Left colon (tissue), 2 donors: ENCODE results near the gene MRPS27. TPM values are rescaled to one million over a fixed set of nuclear protein-coding genes. Genes with fewer than 3 reads are reported as not detected.

Source experiments
- ATAC-seq: fragments of 200-7000 bp; cut with Tn5 transposase; one replicate; pipeline ENCODE4 v1.9.1; 2020; ENCODE audit warnings: mild to moderate bottlenecking, moderate library complexity
- DNase-seq, 2 donors: peaks; one replicate each; pipeline ENCODE4 v3.0.0-alpha.2; 2020
- intact Hi-C, 2 donors: fragments of 100-400 bp; cut with DNase I in 1 of 2; cut with micrococcal nuclease in 1 of 2; formaldehyde crosslinking; loops; one replicate each; pipeline versions ENCODE4 v1.11.2 to v1.14.0; 2022; cut with DNase I, micrococcal nuclease
- total RNA-seq, 2 donors: library from RNA; stranded (reverse); fragmentation: NEBNext Ultra II Directional; extraction: Animal tissue kit (Norgen Biotek cat#: 25700); gene quantifications; one replicate each; pipeline ENCODE4 v1.2.1, GENCODE V29; 2021
- donor health status: DM: no; HTN: no; CAD: no.
- donor health status: DM: yes; HTN: yes; CAD: no.

Gene MRPS27
- total RNA-seq, 2 donors from 2014 or later: 35.6 to 40.6 TPM

GRCh38 chr5:72244862-72245371 lies 75.1 kb downstream of the MRPS27 start:
- peak; percentile 68 for ATAC-seq
- intact Hi-C loops: no loop called here
- no peak for DNase-seq

GRCh38 chr5:72243706-72244105 lies 76.3 kb downstream of the MRPS27 start:
- intact Hi-C loops: no loop called here
- ATAC-seq (no peak), DNase-seq (no peak)

- DNase-seq (no peak), ATAC-seq (no peak)
- intact Hi-C loops: no loop called here
These were observed 77.1 kb downstream of the MRPS27 start for GRCh38 chr5:72242796-72243475.

- ATAC-seq (no peak), DNase-seq (no peak)
- intact Hi-C loops: no loop called here
These were observed 78.6 kb downstream of the MRPS27 start for GRCh38 chr5:72241346-72242003.

- intact Hi-C loops: no loop called here
- ATAC-seq (no peak), DNase-seq (no peak)
These were observed 81.2 kb downstream of the MRPS27 start for GRCh38 chr5:72238712-72239445.

DNA sequence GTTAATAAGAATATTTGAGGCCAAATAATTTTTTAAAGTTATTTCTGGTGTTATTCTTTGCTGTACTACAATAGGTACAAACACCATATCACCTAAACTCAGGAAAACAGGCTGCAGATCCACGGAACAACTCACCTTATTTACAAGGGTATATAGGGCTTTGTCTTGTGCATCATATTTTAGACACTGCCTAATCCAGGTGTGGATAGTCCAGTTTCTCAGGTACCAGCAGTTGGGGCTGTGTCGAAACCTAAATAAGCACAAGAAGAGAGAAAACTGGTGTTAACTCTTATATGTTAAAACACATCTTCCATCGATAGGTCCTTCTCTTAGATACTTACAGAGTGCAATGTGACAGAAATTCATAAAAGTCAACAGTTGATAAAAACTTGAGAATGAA lies 82.2 kb downstream of the MRPS27 start:
- DNase-seq (no peak), ATAC-seq (no peak)
- intact Hi-C loops: no loop called here

GRCh38 chr5:72237415-72237814 lies 82.6 kb downstream of the MRPS27 start:
- DNase-seq: no peak
- no peak for ATAC-seq
- intact Hi-C loops: no loop called here

- DNase-seq (no peak), ATAC-seq (no peak)
- intact Hi-C loops: no loop called here
These were observed 84.3 kb downstream of the MRPS27 start for GRCh38 chr5:72235725-72236124.

DNA sequence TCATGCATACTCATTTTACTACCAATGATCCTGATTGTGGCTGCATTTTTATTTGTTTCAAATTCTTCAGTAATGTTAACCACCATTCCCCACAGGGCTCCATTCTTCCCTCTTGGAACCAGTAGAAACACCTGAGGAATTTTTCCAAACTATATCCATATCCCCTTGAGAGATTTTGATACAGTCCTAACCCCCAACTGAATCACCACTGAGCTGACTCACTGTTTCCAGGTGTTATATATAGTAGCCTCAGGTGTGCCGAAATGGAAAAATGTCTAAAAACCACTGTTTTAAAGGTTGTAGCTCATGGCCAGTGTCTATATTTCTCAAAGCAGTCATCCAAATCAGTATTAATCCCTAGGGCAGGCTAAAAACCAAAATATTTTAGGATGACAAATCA lies 85.2 kb downstream of the MRPS27 start:
- DNase-seq: no peak
- intact Hi-C loops: no loop called here
- ATAC-seq: no peak

- ATAC-seq (peak; percentile 26), DNase-seq (no peak)
- intact Hi-C loops: no loop called here
These were observed 85.8 kb downstream of the MRPS27 start for GRCh38 chr5:72234265-72234700.

DNA sequence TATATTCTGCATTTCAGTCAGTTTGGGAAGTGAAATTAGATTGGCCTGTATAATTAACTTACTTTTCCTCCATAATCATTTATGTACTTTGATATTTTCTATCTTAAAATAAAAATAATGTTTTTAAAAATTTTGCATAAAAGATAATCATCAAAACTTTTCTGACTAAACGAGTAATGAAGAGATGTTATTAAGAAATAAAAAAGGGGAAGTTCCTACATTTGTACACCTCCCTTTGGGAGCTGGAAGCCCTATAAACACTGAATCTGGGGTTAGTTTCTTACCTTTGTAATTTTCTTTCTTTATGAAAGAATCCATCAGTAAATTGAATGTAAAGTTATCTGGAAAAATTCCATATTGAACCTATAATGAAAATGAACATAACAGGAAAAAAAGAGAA lies 86.2 kb downstream of the MRPS27 start:
- DNase-seq: no peak
- intact Hi-C loops: no loop called here
- no peak for ATAC-seq

- no peak for ATAC-seq
- no peak for DNase-seq
- intact Hi-C loops: no loop called here
These were observed 87.2 kb downstream of the MRPS27 start for GRCh38 chr5:72232838-72233237.

- intact Hi-C loops: no loop called here
- no peak for ATAC-seq
These were observed 87.9 kb downstream of the MRPS27 start for GRCh38 chr5:72231991-72232703.

DNA sequence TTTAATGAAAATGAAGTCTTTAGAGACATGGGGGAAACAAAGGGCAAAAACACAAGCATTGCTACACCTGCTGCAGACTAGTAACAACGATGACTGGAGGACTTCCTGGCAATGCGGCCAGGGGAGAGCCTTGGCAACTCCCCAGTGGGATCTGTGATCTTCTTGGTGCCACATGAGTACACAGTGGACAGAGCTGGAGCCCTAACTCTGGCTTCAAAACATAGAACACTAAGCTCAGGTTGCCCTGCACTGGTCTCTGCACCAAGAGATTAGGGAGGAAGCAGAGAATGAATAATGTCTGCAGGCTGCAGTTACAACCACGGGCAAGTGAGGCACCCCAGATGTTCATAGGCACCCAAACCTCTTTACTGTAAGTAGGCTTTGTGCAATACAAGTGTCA lies 91.1 kb downstream of the MRPS27 start:
- no peak for ATAC-seq
- intact Hi-C loops: no loop called here

More at GRCh38 chr5:72231991-72232703, 87.9 kb downstream of the MRPS27 start:
- no peak for DNase-seq

DNA sequence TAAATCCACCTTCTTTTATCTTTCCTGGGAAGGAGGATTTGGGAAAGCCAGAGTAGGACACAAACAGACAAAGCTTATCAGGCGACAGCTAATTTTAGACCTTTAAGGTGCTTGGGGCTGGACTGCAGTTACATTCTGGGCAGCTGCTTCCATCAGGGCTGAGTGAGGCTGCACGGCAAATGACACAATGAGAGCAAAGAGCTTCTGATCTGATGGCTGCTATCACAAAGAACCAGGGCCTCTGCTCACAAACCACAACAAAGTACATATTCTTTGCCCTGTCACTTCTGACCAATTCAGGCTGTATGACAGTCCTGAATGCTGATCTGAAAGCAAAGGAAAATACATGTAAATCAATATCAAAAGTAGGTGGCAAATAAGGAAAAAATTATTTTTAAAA lies 93.1 kb downstream of the MRPS27 start:
- intact Hi-C loops: no loop called here
- DNase-seq (no peak), ATAC-seq (no peak)

More for the DNA sequence above, 91.1 kb downstream of the MRPS27 start:
- no peak for DNase-seq

- DNase-seq (no peak), ATAC-seq (no peak)
- intact Hi-C loops: no loop called here
These were observed 94.3 kb downstream of the MRPS27 start for GRCh38 chr5:72225741-72226140.

DNA sequence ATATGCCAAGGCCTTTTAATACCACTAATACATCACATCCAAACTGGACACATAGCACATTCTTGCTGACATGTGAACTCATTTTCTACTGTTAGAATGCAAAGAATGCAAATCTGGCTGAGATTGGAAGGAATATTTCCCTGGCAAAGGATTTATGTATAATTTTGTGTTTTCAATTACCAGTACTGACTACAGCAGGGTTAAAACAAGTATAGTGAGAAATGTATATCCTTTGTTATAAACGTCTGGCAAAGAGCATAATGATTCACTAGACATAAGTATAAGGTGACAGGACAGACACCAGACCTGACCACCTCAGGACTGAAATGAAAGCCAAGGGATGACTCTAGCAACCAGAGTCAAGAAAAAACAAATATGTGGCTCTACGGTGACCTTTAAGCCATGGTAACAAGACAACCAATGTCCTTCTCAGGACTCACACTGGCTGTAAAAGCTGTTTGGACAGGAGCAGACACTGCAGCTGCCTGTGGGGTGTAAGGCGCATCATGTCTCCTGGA lies 95.0 kb downstream of the MRPS27 start:
- intact Hi-C loops: no loop called here
- ATAC-seq: no peak
- no peak for DNase-seq

GRCh38 chr5:72223371-72223770 lies 96.7 kb downstream of the MRPS27 start:
- ATAC-seq: no peak
- no peak for DNase-seq
- intact Hi-C loops: no loop called here

DNA sequence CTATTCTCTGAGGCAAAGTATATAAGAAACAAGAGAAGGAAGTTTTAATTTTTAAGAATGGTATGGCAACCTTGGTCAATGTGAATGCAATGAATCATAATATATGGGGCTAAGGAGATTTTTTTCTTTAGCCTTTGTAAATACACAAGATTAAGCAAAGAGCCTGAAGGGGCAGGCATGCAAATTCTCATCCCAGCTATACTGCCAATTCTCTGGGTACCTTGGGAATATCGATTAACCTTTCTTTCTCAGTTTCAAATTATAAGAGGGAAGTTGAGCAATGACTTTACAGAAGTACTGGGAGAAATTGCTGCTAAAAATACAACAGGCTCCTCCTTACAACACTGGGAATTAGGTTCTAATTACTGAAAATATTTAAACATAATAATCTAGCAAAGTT lies 97.5 kb downstream of the MRPS27 start:
- intact Hi-C loops: no loop called here
- DNase-seq: no peak
- ATAC-seq: no peak
